Endothelial cell of umbilical vein (primary cell): ENCODE data around the gene GHITM.

Experiments
- EZH2 ChIP-seq: IDR thresholded peaks from 2 replicates; pipeline ENCODE4 v1.6.1; 2012; ENCODE audit warnings: borderline replicate concordance, low read depth, mild to moderate bottlenecking, moderate library complexity, low read length, inconsistent platforms; ENCODE audit not compliant: severe bottlenecking
- POLR2A ChIP-seq: IDR thresholded peaks from 2 replicates; pipeline ENCODE4 v1.6.1; 2012; ENCODE audit warnings: low read depth, mild to moderate bottlenecking, control low read depth, low read length
- TF ChIP-seq, protein P1 (sequence below), 2 donors: IDR thresholded peaks; 1 replicate in 1 of 2; 2 replicates in 1 of 2; pipeline ENCODE4 v1.5.1; 2011; ENCODE audit warnings: low read length in 2 of 2, mild to moderate bottlenecking in 2 of 2, moderate library complexity in 2 of 2, control low read depth in 1 of 2, inconsistent platforms in 1 of 2, low read depth in 1 of 2; ENCODE audit not compliant: insufficient read depth in 1 of 2; ENCODE audit errors: extremely low read depth in 1 of 2

DNA sequence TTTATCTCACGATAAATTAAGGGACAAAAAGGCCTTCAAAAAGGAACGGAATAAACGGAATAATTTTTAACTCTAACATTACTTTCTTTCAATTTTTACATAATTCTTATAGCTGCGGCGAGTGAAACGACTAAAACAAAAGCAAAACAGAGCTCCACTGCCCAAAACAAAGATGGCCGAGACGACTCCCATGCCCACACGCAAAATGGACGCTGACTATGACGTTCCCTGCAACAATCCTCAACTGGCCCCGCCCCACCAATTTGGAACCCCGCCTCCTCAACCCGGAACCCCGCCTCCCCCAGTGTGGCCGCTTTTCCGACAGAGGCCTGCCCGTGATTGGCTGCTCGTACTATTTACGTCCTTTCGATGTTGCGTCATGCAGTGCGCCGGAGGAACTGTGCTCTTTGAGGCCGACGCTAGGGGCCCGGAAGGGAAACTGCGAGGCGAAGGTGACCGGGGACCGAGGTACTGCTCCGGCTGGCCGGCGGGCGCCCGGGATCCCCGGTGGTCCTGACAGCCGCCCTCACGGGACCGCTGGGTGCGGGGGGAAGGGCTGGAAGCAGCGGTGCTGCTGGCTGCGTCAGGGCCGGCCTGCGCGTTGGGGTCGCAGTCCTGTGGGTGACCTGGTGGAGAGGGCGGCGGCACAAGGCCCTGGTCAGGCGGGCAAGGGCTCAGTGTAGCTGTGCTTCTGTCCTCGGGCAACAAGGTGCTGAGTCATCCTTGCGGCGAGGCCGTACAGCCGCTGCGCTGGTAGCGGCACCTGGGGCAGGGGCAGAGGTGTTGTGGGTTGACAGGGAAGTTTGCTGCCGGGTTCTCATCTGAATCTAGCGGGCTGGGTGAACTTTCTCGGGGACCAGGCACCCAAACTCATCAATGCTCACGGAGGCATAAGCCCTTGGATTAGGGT is at the start of gene GHITM:
- TF ChIP-seq, protein P1, sequence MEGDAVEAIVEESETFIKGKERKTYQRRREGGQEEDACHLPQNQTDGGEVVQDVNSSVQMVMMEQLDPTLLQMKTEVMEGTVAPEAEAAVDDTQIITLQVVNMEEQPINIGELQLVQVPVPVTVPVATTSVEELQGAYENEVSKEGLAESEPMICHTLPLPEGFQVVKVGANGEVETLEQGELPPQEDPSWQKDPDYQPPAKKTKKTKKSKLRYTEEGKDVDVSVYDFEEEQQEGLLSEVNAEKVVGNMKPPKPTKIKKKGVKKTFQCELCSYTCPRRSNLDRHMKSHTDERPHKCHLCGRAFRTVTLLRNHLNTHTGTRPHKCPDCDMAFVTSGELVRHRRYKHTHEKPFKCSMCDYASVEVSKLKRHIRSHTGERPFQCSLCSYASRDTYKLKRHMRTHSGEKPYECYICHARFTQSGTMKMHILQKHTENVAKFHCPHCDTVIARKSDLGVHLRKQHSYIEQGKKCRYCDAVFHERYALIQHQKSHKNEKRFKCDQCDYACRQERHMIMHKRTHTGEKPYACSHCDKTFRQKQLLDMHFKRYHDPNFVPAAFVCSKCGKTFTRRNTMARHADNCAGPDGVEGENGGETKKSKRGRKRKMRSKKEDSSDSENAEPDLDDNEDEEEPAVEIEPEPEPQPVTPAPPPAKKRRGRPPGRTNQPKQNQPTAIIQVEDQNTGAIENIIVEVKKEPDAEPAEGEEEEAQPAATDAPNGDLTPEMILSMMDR (IDR thresholded peaks at IDR 0.05; ENCODE audit: extremely low read depth in 1 of 2, insufficient read depth in 1 of 2, low read depth in 1 of 2, low read length in 2 of 2), result peak; percentile 11 to 54
- peak; percentile 63 for TF ChIP-seq POLR2A
- TF ChIP-seq EZH2, result no peak
